Right cardiac atrium (tissue), 5 donors: ENCODE data around the gene GPC5. TPM values are rescaled to one million over a fixed set of nuclear protein-coding genes. Genes with fewer than 3 reads are reported as not detected.
"Not testable (repeated sequence)": the region's sequence is repeated elsewhere in the genome, so short reads cannot be mapped to it uniquely, and the experiment has no call there.

Experiments
- ATAC-seq, 2 donors: fragments of 200-7000 bp; cut with Tn5 transposase; one replicate each; pipeline versions ENCODE4 v1.8.0 to v1.9.1; 2020; ENCODE audit warnings: moderate library complexity in 2 of 2, mild to moderate bottlenecking in 1 of 2
- DNase-seq, 3 donors: peaks; one replicate each; pipeline ENCODE4 v3.0.0-alpha.2; 2020
- H3K27ac ChIP-seq: one replicate; pipeline ENCODE4 v1.5.1; 2013; ENCODE audit warnings: mild to moderate bottlenecking, low read length, control low read depth, moderate library complexity
- H3K27me3 ChIP-seq: one replicate; pipeline ENCODE4 v1.6.1; 2013; ENCODE audit not compliant: control insufficient read depth, insufficient read depth
- H3K4me1 ChIP-seq: one replicate; pipeline ENCODE4 v1.6.1; 2013; ENCODE audit warnings: low read length; ENCODE audit not compliant: control insufficient read depth, insufficient read depth
- H3K4me3 ChIP-seq: one replicate; pipeline ENCODE4 v1.5.1; 2013; ENCODE audit warnings: low read length, control low read depth
- H3K9me3 ChIP-seq: one replicate; pipeline ENCODE4 v1.6.1; 2013; ENCODE audit warnings: low read length; ENCODE audit not compliant: control insufficient read depth
- WGBS: extraction: QIAGEN DNeasy Blood & Tissue Kit; methylation state at CpG from one replicate; pipeline ENCODE4 v1.1.7; 2013; 5-methylcytosine and 5-hydroxymethylcytosine counted together
- intact Hi-C, 4 donors: fragments of 100-400 bp; cut with DNase I; formaldehyde crosslinking; loops; one replicate each; pipeline versions ENCODE4 v1.11.0 to v1.14.0; 2022 to 2023
- polyA plus RNA-seq: library from polyadenylated mRNA; stranded (reverse); fragments of 200-250 nt; gene quantifications from one replicate; pipeline ENCODE4 v1.2.3, GENCODE V29; 2013
- total RNA-seq, 4 donors: library from RNA; stranded (reverse); fragmentation: NEBNext Ultra II Directional; extraction: Animal tissue kit (Norgen Biotek cat#: 25700); gene quantifications; one replicate each; pipeline ENCODE4 v1.2.1, GENCODE V29; 2021
- donor health status: healthy with polysubstance abuse.
- donor health status: DM: no; HTN: yes; CAD: no.
- donor health status: DM: no; HTN: no; CAD: no.
- donor health status: DM: no; HTN: yes; CAD: no; lungs with severe emphysema.
- donor health status: DM: yes; HTN: yes; CAD: no.

The GPC5 gene
- total and polyA plus RNA-seq, 5 donors = 0.99 to 4.3 (median 2.6) TPM

GRCh38 chr13:92843549-92843948 is 1445.1 kb downstream of the GPC5 start:
- intact Hi-C loops = no loop called here
- no peaks in the 10 kb centered on the region for H3K9me3 ChIP-seq
- WGBS = 37% methylated on average over 4 of the region's 4 CpGs
- no peak for ATAC-seq
- no peak overlapping the region for H3K27ac ChIP-seq
- no peaks in the 10 kb centered on the region for H3K27me3 ChIP-seq
- no peaks in the 10 kb centered on the region for H3K4me1 ChIP-seq
- H3K4me3 ChIP-seq = no peak overlapping the region
- DNase-seq = no peak

GRCh38 chr13:92849381-92849780 is 1451.0 kb downstream of the GPC5 start:
- Histone ChIP-seq H3K9me3 (no peaks in the 10 kb centered on the region), H3K27me3 (no peaks in the 10 kb centered on the region), H3K27ac (no peak overlapping the region), H3K4me3 (no peak overlapping the region), H3K4me1 (no peaks in the 10 kb centered on the region)
- intact Hi-C loops = no loop called here
- DNase-seq (no peak), ATAC-seq (no peak)

- Histone ChIP-seq H3K4me1 (no peaks in the 10 kb centered on the region), H3K9me3 (no peaks in the 10 kb centered on the region), H3K27ac (no peak overlapping the region), H3K27me3 (no peaks in the 10 kb centered on the region), H3K4me3 (no peak overlapping the region)
- no peak for DNase-seq
- 86% methylated on average over 6 of the region's 6 CpGs for WGBS
- intact Hi-C loops = no loop called here
- no peak for ATAC-seq
Measured at GRCh38 chr13:92864584-92865284, 1466.3 kb downstream of the GPC5 start.

GRCh38 chr13:92873029-92873428 is 1474.6 kb downstream of the GPC5 start:
- Histone ChIP-seq H3K4me1 (no peaks in the 10 kb centered on the region), H3K9me3 (no peaks in the 10 kb centered on the region), H3K27me3 (no peaks in the 10 kb centered on the region), H3K4me3 (no peak overlapping the region), H3K27ac (no peak overlapping the region)
- intact Hi-C loops = no loop called here
- WGBS = 75% methylated on average over 3 of the region's 3 CpGs
- ATAC-seq (no peak), DNase-seq (no peak)

GRCh38 chr13:92886535-92887077 is 1488.2 kb downstream of the GPC5 start:
- WGBS = 58% methylated on average over 1 of the region's 1 CpG
- Histone ChIP-seq H3K27me3 (no peaks in the 10 kb centered on the region), H3K4me3 (no peak overlapping the region), H3K27ac (no peak overlapping the region), H3K9me3 (no peaks in the 10 kb centered on the region), H3K4me1 (no peaks in the 10 kb centered on the region)
- intact Hi-C loops = no loop called here
- ATAC-seq (no peak), DNase-seq (no peak)

- WGBS = 75% methylated on average over 3 of the region's 3 CpGs
- Histone ChIP-seq H3K4me1 (no peaks in the 10 kb centered on the region), H3K9me3 (no peaks in the 10 kb centered on the region), H3K27me3 (no peaks in the 10 kb centered on the region), H3K4me3 (no peak overlapping the region), H3K27ac (no peak overlapping the region)
- ATAC-seq (no peak), DNase-seq (no peak)
- intact Hi-C loops = no loop called here
Measured at GRCh38 chr13:92894447-92894846, 1496.0 kb downstream of the GPC5 start.

- DNase-seq (no peak), ATAC-seq (no peak)
- Histone ChIP-seq H3K27ac (no peak overlapping the region), H3K4me3 (no peak overlapping the region), H3K4me1 (no peaks in the 10 kb centered on the region), H3K27me3 (no peaks in the 10 kb centered on the region), H3K9me3 (no peaks in the 10 kb centered on the region)
- intact Hi-C loops = no loop called here
- WGBS = 69% methylated on average over 2 of the region's 2 CpGs
Measured at GRCh38 chr13:92896842-92897241, 1498.4 kb downstream of the GPC5 start.

- H3K27ac ChIP-seq, DNase-seq, intact Hi-C loops, H3K27me3 ChIP-seq, ATAC-seq, H3K9me3 ChIP-seq, H3K4me1 ChIP-seq, H3K4me3 ChIP-seq: not testable (repeated sequence)
Measured at GRCh38 chr13:92898946-92899345, 1500.5 kb downstream of the GPC5 start.

- DNase-seq = no peak
Measured at GRCh38 chr13:92900446-92900845, 1502.0 kb downstream of the GPC5 start.

GRCh38 chr13:92901739-92902138 is 1503.3 kb downstream of the GPC5 start:
- no peak overlapping the region for H3K4me3 ChIP-seq
- H3K9me3 ChIP-seq = no peaks in the 10 kb centered on the region
- ATAC-seq (no peak), DNase-seq (no peak)
- no peak overlapping the region for H3K27ac ChIP-seq
- intact Hi-C loops = no loop called here
- no peaks in the 10 kb centered on the region for H3K4me1 ChIP-seq
- WGBS = 65% methylated on average over 5 of the region's 5 CpGs
- no peaks in the 10 kb centered on the region for H3K27me3 ChIP-seq

More at GRCh38 chr13:92900446-92900845, 1502.0 kb downstream of the GPC5 start:
- ATAC-seq = no peak
- Histone ChIP-seq H3K27me3 (no peaks in the 10 kb centered on the region), H3K4me3 (no peak overlapping the region), H3K27ac (no peak overlapping the region), H3K9me3 (no peaks in the 10 kb centered on the region), H3K4me1 (no peaks in the 10 kb centered on the region)
- WGBS = 53% methylated on average over 3 of the region's 3 CpGs
- intact Hi-C loops = no loop called here

- Histone ChIP-seq H3K4me3 (no peak overlapping the region), H3K27ac (no peak overlapping the region), H3K9me3 (no peaks in the 10 kb centered on the region), H3K4me1 (no peaks in the 10 kb centered on the region), H3K27me3 (no peaks in the 10 kb centered on the region)
- 78% methylated on average over 1 of the region's 1 CpG for WGBS
- DNase-seq = no peak
- intact Hi-C loops = no loop called here
- ATAC-seq = no peak
Measured at GRCh38 chr13:92912629-92913028, 1514.2 kb downstream of the GPC5 start.

- H3K9me3 ChIP-seq = no peaks in the 10 kb centered on the region
- H3K4me3 ChIP-seq = no peak overlapping the region
- no peaks in the 10 kb centered on the region for H3K4me1 ChIP-seq
- DNase-seq = no peak
- H3K27me3 ChIP-seq = no peaks in the 10 kb centered on the region
- H3K27ac ChIP-seq = no peak overlapping the region
- intact Hi-C loops = no loop called here
- no peak for ATAC-seq
- 85% methylated on average over 1 of the region's 1 CpG for WGBS
Measured at GRCh38 chr13:92913840-92914239, 1515.4 kb downstream of the GPC5 start.
